Activated naive CD8-positive, alpha-beta T cell treated with anti-CD3 and anti-CD28 coated beads, Interleukin-2, amount 50 U/mL, for 24 hours (primary cell): Measurements from ENCODE around the gene RGS6.
"Not testable (repeated sequence)": the region's sequence is repeated elsewhere in the genome, so short reads cannot be mapped to it uniquely, and the experiment has no call there.

Experiments used
- ATAC-seq: fragments of 150-1000 bp; cut with Tn5 transposase; one replicate; pipeline ENCODE4 v1.10.0; 2021
- DNase-seq: peaks from one replicate; pipeline ENCODE4 v3.0.0; 2021
- H3K27ac Mint-ChIP-seq: one replicate; pipeline ENCODE4 v1.8.0; 2021; ENCODE audit warnings: mild to moderate bottlenecking, mixed read lengths
- H3K27me3 Mint-ChIP-seq: one replicate; pipeline ENCODE4 v1.8.0; 2021; ENCODE audit warnings: mixed read lengths
- H3K36me3 Mint-ChIP-seq: one replicate; pipeline ENCODE4 v1.8.0; 2021; ENCODE audit warnings: low read depth, mixed read lengths
- H3K4me1 Mint-ChIP-seq: one replicate; pipeline ENCODE4 v1.8.0; 2021; ENCODE audit warnings: mixed read lengths
- H3K4me3 Mint-ChIP-seq: one replicate; pipeline ENCODE4 v1.8.0; 2021; ENCODE audit warnings: mild to moderate bottlenecking, moderate library complexity, mixed read lengths
- H3K9me3 Mint-ChIP-seq: one replicate; pipeline ENCODE4 v1.8.0; 2021; ENCODE audit warnings: mixed read lengths

The RGS6 gene

GRCh38 chr14:71931492-71932228, 569 bp upstream of the RGS6 start:
- H3K9me3 Mint-ChIP-seq, result no peaks in the 10 kb centered on the region
- peak; percentile 8 for DNase-seq
- H3K4me3 Mint-ChIP-seq, result peak overlapping the region; percentile 22
- H3K27me3 Mint-ChIP-seq, result peaks cover 52% of the 10 kb centered on the region
- no peak overlapping the region for H3K27ac Mint-ChIP-seq
- no peak for ATAC-seq
- H3K36me3 Mint-ChIP-seq, result no peaks in the 10 kb centered on the region
- H3K4me1 Mint-ChIP-seq, result peaks cover 17% of the 10 kb centered on the region

- Mint-ChIP-seq H3K27ac (no peak overlapping the region), H3K36me3 (no peaks in the 10 kb centered on the region), H3K9me3 (no peaks in the 10 kb centered on the region), H3K4me3 (peak overlapping the region; percentile 55), H3K4me1 (peaks cover 17% of the 10 kb centered on the region), H3K27me3 (peaks cover 52% of the 10 kb centered on the region)
- ATAC-seq (peak; percentile 74), DNase-seq (peak; percentile 4)
Observed at GRCh38 chr14:71933001-71933587, 865 bp downstream of the RGS6 start.

- H3K4me3 Mint-ChIP-seq, H3K27ac Mint-ChIP-seq, H3K4me1 Mint-ChIP-seq, H3K36me3 Mint-ChIP-seq, DNase-seq, H3K9me3 Mint-ChIP-seq, ATAC-seq: not testable (repeated sequence)
- H3K27me3 Mint-ChIP-seq, result peaks cover 27% of the 10 kb centered on the region
Observed at GRCh38 chr14:71938273-71938672, 6.0 kb downstream of the RGS6 start.

DNA sequence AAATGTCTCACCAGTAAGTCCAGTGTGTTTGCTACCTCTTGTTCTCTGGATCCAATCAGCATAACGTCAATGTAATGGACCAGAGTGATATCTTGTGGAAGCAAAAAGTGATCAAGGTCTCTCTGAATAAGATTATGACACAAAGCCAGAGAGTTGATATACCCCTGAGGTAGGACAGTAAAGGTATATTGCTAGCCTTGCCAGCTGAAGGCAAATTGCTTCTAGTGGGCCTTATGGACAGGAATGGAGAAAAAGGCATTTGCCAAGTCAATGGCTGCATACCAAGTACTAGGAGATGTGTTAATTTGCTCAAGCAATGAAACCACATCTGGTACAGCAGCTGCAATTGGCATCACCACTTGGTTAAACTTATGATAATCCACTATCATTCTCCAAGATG, 7.1 kb downstream of the RGS6 start:
- H3K4me1 Mint-ChIP-seq, H3K36me3 Mint-ChIP-seq, H3K27ac Mint-ChIP-seq, DNase-seq, H3K4me3 Mint-ChIP-seq, H3K9me3 Mint-ChIP-seq, ATAC-seq: not testable (repeated sequence)
- H3K27me3 Mint-ChIP-seq, result peaks cover 23% of the 10 kb centered on the region

DNA sequence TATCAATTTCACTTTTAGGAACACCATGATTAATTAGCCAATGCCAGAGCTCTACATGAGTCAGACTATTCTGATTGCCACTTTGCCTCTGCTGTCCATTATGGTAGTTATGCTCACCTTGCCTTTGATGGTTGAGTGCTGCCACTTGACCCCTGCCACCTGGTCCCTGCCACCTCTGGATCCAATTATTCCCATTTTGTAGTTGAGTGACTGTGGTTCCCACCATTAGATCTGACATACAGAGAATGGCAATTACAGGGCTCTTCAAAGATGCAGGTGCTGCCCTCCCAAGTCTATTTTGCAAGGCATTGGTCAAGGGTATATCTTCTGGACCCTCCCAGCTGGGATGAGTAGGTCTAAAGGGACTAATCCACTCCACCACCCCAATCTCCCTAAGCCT, 8.3 kb downstream of the RGS6 start:
- H3K4me1 Mint-ChIP-seq, ATAC-seq, H3K4me3 Mint-ChIP-seq, H3K27ac Mint-ChIP-seq, H3K36me3 Mint-ChIP-seq, DNase-seq, H3K9me3 Mint-ChIP-seq: not testable (repeated sequence)
- peaks cover 15% of the 10 kb centered on the region for H3K27me3 Mint-ChIP-seq

DNA sequence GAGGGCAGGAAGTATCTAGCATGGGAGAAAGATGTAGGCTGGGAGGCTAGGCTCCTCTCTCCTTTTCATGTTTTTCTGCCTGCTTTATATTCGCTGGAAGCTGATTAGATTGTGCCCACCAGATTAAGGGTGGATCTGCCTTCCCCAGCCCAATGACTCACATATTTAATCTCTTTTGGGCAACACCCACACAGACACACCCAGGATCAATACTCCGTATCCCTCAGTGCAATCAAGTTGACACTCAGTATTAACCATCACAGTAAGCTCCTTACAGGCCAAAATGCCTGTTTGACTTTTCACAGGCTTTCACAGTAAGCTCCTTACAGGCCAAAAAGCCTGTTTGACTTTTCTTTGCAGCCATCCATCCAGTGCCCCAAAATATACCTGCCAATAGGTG, 9.4 kb downstream of the RGS6 start:
- not testable (repeated sequence) for H3K9me3 Mint-ChIP-seq, H3K4me1 Mint-ChIP-seq, H3K27ac Mint-ChIP-seq, H3K4me3 Mint-ChIP-seq, H3K36me3 Mint-ChIP-seq, DNase-seq, ATAC-seq
- H3K27me3 Mint-ChIP-seq, result peaks cover 19% of the 10 kb centered on the region

DNA sequence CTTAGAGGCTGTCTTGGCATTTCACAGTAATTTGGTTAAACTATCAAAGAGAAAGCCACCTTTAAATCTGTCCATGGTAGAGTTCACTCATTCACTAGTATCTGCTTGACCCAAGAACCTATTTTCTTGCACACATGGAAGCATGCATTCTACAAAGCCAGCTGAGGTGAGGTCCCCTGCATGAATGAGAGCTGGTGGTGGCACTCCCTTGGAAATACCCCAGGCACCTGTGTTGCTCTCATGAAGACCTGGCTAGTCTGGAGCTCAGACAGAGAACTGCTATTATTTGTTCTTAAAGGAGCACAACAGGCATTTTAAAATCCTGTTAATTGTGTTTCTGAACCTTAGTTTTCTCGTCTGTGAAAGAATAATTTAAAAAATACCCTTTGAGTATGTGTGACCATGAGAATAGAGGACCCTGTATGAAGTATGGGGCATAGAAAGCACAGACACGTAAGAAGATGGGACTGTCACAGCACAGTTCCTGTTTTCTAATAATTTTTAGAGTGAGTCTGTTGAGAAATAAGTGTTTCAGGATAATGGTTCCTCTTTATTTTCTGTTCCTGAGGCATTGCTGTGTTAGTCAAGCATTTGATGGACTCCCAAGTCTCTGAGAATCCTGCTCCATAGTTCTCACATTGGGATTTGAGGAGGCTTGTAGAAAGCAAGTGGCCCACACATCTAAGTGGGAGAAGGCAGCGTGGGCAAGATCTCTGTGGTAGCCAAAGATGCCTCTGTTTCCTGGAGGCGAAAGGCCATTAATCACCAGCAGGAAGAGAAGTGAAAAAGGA, 10.9 kb downstream of the RGS6 start:
- DNase-seq (no peak), ATAC-seq (no peak)
- no peak overlapping the region for H3K4me3 Mint-ChIP-seq
- peaks cover 22% of the 10 kb centered on the region for H3K27me3 Mint-ChIP-seq
- H3K9me3 Mint-ChIP-seq, result peaks cover 5% of the 10 kb centered on the region
- no peaks in the 10 kb centered on the region for H3K4me1 Mint-ChIP-seq
- H3K36me3 Mint-ChIP-seq, result no peaks in the 10 kb centered on the region
- no peak overlapping the region for H3K27ac Mint-ChIP-seq

GRCh38 chr14:71943695-71944018, 11.4 kb downstream of the RGS6 start:
- Mint-ChIP-seq H3K4me1 (no peaks in the 10 kb centered on the region), H3K4me3 (no peak overlapping the region), H3K27ac (no peak overlapping the region), H3K9me3 (peaks cover 5% of the 10 kb centered on the region), H3K36me3 (no peaks in the 10 kb centered on the region), H3K27me3 (peaks cover 25% of the 10 kb centered on the region)
- DNase-seq (no peak), ATAC-seq (no peak)

GRCh38 chr14:71947947-71948500, 15.8 kb downstream of the RGS6 start:
- no peak overlapping the region for H3K4me3 Mint-ChIP-seq
- peaks cover 30% of the 10 kb centered on the region for H3K27me3 Mint-ChIP-seq
- ATAC-seq (no peak), DNase-seq (no peak)
- H3K4me1 Mint-ChIP-seq, result no peaks in the 10 kb centered on the region
- peaks cover 4% of the 10 kb centered on the region for H3K9me3 Mint-ChIP-seq
- H3K36me3 Mint-ChIP-seq, result no peaks in the 10 kb centered on the region
- H3K27ac Mint-ChIP-seq, result no peak overlapping the region

- H3K36me3 Mint-ChIP-seq, result no peaks in the 10 kb centered on the region
- ATAC-seq (no peak), DNase-seq (no peak)
- H3K27ac Mint-ChIP-seq, result no peak overlapping the region
- H3K4me1 Mint-ChIP-seq, result peaks cover 2% of the 10 kb centered on the region
- peaks cover 28% of the 10 kb centered on the region for H3K27me3 Mint-ChIP-seq
- no peak overlapping the region for H3K4me3 Mint-ChIP-seq
- H3K9me3 Mint-ChIP-seq, result peaks cover 4% of the 10 kb centered on the region
Observed at GRCh38 chr14:71952381-71953363, 20.4 kb downstream of the RGS6 start.

DNA sequence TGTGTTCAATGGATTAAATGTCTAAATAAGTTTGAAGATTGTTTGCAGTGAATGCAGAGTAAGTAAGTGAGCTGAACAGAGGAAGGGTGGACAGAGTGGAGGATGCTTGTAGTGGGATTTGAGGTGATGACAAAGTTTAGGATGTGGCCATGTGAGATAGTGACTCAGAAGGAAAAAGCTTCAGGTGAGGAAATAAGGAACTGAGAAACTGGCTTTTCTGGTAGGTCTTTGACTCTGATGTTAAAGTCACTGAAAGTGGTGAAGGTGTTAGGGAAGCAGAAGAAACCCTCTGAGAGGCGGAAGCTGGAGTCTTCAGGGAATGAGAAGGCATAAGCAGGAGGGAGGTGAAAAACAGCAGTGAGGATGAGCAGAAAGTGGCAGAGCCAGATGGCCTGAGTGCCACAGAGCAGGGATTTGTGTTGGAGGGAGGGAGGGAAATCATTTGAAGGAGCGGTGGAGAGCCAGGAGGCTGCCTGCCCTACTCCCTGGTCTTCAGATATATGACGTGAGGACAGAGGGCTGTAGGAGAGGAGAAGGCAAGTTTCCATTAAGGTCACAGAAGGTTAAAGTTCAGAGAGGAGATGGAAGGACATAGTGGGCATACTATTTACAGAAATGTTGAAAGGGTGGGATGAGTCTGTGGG, 24.8 kb downstream of the RGS6 start:
- peaks cover 2% of the 10 kb centered on the region for H3K4me1 Mint-ChIP-seq
- no peak for DNase-seq
- peaks cover 13% of the 10 kb centered on the region for H3K27me3 Mint-ChIP-seq

DNA sequence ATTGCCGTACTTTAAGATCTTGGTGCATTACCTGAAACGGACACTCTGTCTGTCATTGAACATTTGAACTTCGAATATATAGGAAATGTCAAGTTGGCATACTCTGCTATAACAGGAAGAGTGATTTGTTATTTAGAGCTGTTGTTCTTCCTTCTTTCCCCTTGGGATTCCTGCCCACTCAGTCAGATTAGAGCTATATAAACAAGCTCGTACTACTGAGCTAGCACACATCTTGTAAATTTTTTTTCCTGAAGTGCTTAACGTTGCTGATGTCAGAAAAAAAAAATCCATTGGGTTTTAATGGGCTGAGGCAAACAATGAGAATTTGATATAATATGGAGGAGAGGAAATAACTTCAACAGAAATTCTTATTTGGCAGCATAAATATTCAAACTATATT, 26.8 kb downstream of the RGS6 start:
- H3K27me3 Mint-ChIP-seq, result peaks cover 11% of the 10 kb centered on the region
- H3K4me1 Mint-ChIP-seq, result peaks cover 2% of the 10 kb centered on the region
- H3K4me3 Mint-ChIP-seq, result no peak overlapping the region
- DNase-seq, result no peak
- H3K9me3 Mint-ChIP-seq, result no peaks in the 10 kb centered on the region
- H3K27ac Mint-ChIP-seq, result no peak overlapping the region
- no peaks in the 10 kb centered on the region for H3K36me3 Mint-ChIP-seq
- no peak for ATAC-seq

More for the DNA sequence above, 24.8 kb downstream of the RGS6 start:
- H3K36me3 Mint-ChIP-seq, result no peaks in the 10 kb centered on the region
- no peaks in the 10 kb centered on the region for H3K9me3 Mint-ChIP-seq
- no peak for ATAC-seq
- no peak overlapping the region for H3K4me3 Mint-ChIP-seq
- H3K27ac Mint-ChIP-seq, result no peak overlapping the region

DNA sequence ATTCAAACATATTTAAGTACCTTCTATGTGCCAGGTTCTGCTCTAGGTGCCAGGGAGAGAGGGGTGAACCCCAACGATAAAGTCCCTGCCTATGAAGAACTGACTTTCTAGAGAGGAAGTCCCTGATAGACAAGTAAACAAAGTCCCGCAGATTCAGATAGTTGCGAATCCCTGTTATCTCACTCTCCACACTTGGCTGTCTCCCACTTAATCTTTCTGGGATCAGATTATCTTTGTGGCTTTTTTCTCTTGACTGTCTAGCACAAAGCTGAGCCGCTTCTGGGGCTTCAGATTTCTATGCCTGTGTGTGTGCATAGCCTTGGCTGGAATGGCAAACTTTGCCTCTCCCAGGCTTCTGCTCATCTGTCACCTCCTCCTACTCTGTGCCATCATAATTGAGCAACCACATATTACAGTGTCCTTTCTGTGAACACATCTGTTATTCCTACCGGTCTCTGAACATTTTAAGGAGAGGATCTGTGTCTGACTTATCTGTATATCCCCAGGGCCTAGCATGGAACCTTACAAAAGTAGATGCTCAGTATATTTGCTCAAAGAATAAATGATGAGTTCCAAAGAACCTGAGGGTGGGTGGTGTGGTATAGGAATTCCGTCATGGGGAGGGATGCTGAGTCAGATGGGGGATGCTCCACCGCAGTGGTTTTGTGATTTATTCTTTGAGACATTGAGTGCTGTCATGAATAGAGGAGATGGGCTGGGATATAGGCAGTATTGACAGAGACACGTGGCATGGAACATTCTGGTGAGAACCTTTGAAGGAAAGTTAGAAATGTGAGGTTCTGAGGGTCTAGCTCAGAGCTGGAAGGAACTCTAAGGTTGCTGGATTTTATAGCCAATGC, 28.5 kb downstream of the RGS6 start:
- Mint-ChIP-seq H3K27ac (no peak overlapping the region), H3K4me1 (peaks cover 2% of the 10 kb centered on the region), H3K27me3 (peaks cover 21% of the 10 kb centered on the region), H3K36me3 (no peaks in the 10 kb centered on the region), H3K9me3 (no peaks in the 10 kb centered on the region), H3K4me3 (no peak overlapping the region)
- no peak for ATAC-seq
- no peak for DNase-seq
